Transverse colon (tissue), 4 donors: ENCODE measurements around the gene CELSR1. TPM values are rescaled to one million over a fixed set of nuclear protein-coding genes. Genes with fewer than 3 reads are reported as not detected.

Experiments
- DNase-seq: peaks from one replicate; pipeline ENCODE4 v3.0.0-alpha.2; 2019
- H3K27ac ChIP-seq, 4 donors: fragments of 200-600 bp; sonication (generic); 2 replicates each; pipeline ENCODE4 v1.5.1; 2016 to 2018; ENCODE audit warnings: inconsistent platforms in 4 of 4
- H3K27me3 ChIP-seq: fragments of 200-600 bp; sonication (generic); 2 replicates; pipeline ENCODE4 v1.5.1; 2017; ENCODE audit warnings: inconsistent platforms
- H3K36me3 ChIP-seq, 4 donors: fragments of 200-600 bp; sonication (generic); 2 replicates each; pipeline ENCODE4 v1.5.1; 2017 to 2019; ENCODE audit warnings: inconsistent platforms in 4 of 4
- H3K4me1 ChIP-seq, 4 donors: fragments of 200-600 bp; sonication (generic); 2 replicates each; pipeline ENCODE4 v1.5.1; 2017 to 2020; ENCODE audit warnings: inconsistent platforms in 4 of 4
- H3K4me3 ChIP-seq, 4 donors: fragments of 200-600 bp; sonication (generic); 1 replicate in 1 of 4; 2 replicates in 3 of 4; pipeline versions ENCODE4 v1.5.1 to v1.6.1; 2017 to 2019; ENCODE audit warnings: inconsistent platforms in 4 of 4
- H3K9me3 ChIP-seq, 2 donors: fragments of 200-600 bp; sonication (generic); 2 replicates each; pipeline ENCODE4 v1.5.1; 2017 to 2019; ENCODE audit warnings: inconsistent platforms in 2 of 2
- CTCF ChIP-seq, 5 experiments: fragments of 200-600 bp in 3 of 5; fragments of 450-650 bp in 2 of 5; sonication (generic) in 3 of 5; IDR thresholded peaks; 1 replicate in 2 of 5; 2 replicates in 3 of 5; pipeline ENCODE4 v1.5.1; 2016 to 2017; ENCODE audit warnings: antibody characterized with exemption in 5 of 5, inconsistent platforms in 3 of 5, mild to moderate bottlenecking in 2 of 5, moderate library complexity in 1 of 5
- EP300 ChIP-seq: sonication (generic); formaldehyde crosslinking; IDR thresholded peaks from one replicate; pipeline ENCODE4 v1.6.1; 2017; ENCODE audit warnings: antibody characterized with exemption, low read depth
- POLR2A ChIP-seq: fragments of 450-650 bp; IDR thresholded peaks from one replicate; pipeline ENCODE4 v1.6.1; 2016; ENCODE audit warnings: antibody characterized with exemption, mild to moderate bottlenecking, moderate library complexity
- POLR2AphosphoS5 ChIP-seq, 3 donors: sonication (generic); formaldehyde crosslinking; IDR thresholded peaks; one replicate each; pipeline ENCODE4 v1.6.1; 2016; ENCODE audit warnings: antibody characterized with exemption in 3 of 3
- WGBS, 2 donors: methylation state at CpG; one replicate each; pipeline ENCODE4 v1.1.5; 2018; ENCODE audit warnings: low coverage in 1 of 2; 5-methylcytosine and 5-hydroxymethylcytosine counted together
- in situ Hi-C, 4 donors: fragments of 200-750 bp; cut with MboI; loops; one replicate each; pipeline versions ENCODE4 v1.15.0 to v1.15.1; 2017; ENCODE audit warnings: low sequenced_read_pairs in 3 of 4, low pct_ligation_motif_present in 1 of 4, low pct_unique_long_range_greater_than_20kb in 1 of 4
- intact Hi-C: fragments of 100-400 bp; cut with DNase I; formaldehyde crosslinking; loops from one replicate; pipeline ENCODE4 v1.15.1; 2023; ENCODE audit warnings: low total_unique reads
- total RNA-seq, 4 donors: library from RNA; depleted of rRNA; stranded (reverse); fragments of >200 nt; gene quantifications; one replicate each; pipeline ENCODE4 v1.1.0, GENCODE V29; 2016

Gene CELSR1
- total RNA-seq, 4 donors from 2014 or later: 0.96 to 2.5 (median 1.4) TPM

- intact Hi-C loops: no loop called here
- no peak overlapping the region for H3K4me3 ChIP-seq
- H3K36me3 ChIP-seq: no peaks in the 10 kb centered on the region
- DNase-seq: no peak
- peaks cover 9 to 28% (median 17%) of the 10 kb centered on the region in 4 donors for H3K4me1 ChIP-seq
- H3K27me3 ChIP-seq: peaks cover under 1% of the 10 kb centered on the region
- H3K27ac ChIP-seq: peak overlapping the region; percentile 62 to 75 (median 70)
- TF ChIP-seq EP300: no peak
- TF ChIP-seq CTCF (IDR thresholded peaks at IDR 0.05): no peak
- no peak for TF ChIP-seq POLR2A
- TF ChIP-seq POLR2AphosphoS5 (IDR thresholded peaks at IDR 0.05): no peak
- WGBS, 2 donors: 78 to 91% methylated on average over 9 to 14 of the region's 14 CpGs
- no peaks in the 10 kb centered on the region for H3K9me3 ChIP-seq
- in situ Hi-C loops: loop anchor here (10.0 to 25.0 kb wide), 4 partner anchors 182 to 434 kb away; no protein-coding TSS in a partner anchor
These were observed 9.2 kb upstream of the CELSR1 start for GRCh38 chr22:46546466-46547178.

GRCh38 chr22:46545086-46545792, 7.8 kb upstream of the CELSR1 start:
- H3K27me3 ChIP-seq: peaks cover 10% of the 10 kb centered on the region
- H3K9me3 ChIP-seq: no peaks in the 10 kb centered on the region
- intact Hi-C loops: no loop called here
- in situ Hi-C loops: loop anchor here (10.0 to 25.0 kb wide), 4 partner anchors 180 to 433 kb away; no protein-coding TSS in a partner anchor
- no peak for DNase-seq
- no peaks in the 10 kb centered on the region for H3K36me3 ChIP-seq
- no peak overlapping the region for H3K27ac ChIP-seq
- TF ChIP-seq CTCF (IDR thresholded peaks at IDR 0.05) (no peak), POLR2AphosphoS5 (IDR thresholded peaks at IDR 0.05) (no peak), POLR2A (no peak), EP300 (no peak)
- 50 to 61% methylated on average over 1 to 10 of the region's 10 CpGs for WGBS, 2 donors
- H3K4me3 ChIP-seq: no peak overlapping the region
- H3K4me1 ChIP-seq: peaks cover 9 to 28% (median 17%) of the 10 kb centered on the region in 4 donors

DNA sequence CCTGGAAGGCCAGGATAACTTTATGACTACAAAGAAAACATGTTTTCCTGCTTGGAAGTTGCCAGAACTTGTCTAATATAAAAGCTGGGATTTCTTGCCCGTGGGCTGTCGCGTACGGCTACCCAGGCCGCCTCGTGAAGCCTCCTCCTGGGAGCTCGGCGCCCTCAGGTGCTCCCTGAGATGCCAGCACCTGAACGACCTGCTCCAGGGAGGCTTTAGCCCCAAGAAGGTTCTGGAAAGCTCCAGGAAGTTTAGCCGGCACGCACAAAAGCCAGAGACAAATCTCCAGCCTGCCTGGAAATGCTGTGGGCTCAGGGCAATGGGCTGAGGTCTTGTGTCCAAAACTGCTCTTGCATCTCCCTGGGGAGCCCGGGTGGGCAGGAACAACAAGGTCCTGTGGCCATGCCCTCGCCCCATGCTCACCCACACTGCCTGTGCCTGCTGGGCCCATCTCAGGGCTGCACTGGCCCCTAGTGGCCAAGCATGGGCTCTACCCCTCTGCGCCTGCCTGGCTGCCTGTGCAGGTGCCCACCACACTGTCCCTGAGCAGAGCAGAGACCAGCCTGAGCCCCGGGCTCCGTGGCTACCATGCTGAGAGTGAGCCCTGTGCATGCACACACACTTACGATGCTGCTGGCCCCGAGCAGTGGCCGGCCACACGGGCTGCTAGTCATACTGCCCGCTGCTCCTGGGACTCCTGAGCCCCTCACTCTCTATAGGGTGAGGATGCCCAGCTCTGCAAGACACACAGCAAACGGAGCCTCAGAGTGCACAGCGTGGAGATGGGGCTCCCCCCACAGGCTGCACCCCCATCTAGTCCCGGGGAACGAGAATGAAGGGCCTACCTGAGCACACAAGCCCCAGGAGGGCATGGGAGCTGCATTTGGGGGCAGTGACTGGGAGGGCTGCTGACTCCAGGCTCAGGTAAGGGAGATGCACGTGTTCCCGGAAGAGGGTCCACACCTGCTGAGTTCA, 4.9 kb upstream of the CELSR1 start:
- peaks cover 4 to 28% (median 22%) of the 10 kb centered on the region in 4 donors for H3K4me1 ChIP-seq
- in situ Hi-C loops (loop anchor here (5.0 to 25.0 kb wide), 5 partner anchors 177 to 430 kb away; no protein-coding TSS in a partner anchor), intact Hi-C loops (loop anchor here (2.0 kb wide), 1 partner anchor 175 kb away; no protein-coding TSS in a partner anchor)
- peaks cover 38% of the 10 kb centered on the region for H3K27me3 ChIP-seq
- H3K27ac ChIP-seq: no peak overlapping the region
- WGBS, 2 donors: 25 to 48% methylated on average over 5 to 26 of the region's 27 CpGs
- H3K4me3 ChIP-seq: no peak overlapping the region
- no peaks in the 10 kb centered on the region for H3K9me3 ChIP-seq
- peak; percentile 76 for DNase-seq
- H3K36me3 ChIP-seq: no peaks in the 10 kb centered on the region
- TF ChIP-seq EP300 (no peak), CTCF (IDR thresholded peaks at IDR 0.05) (peak; percentile 87 to 93 (median 92))
